Mesendoderm (in vitro differentiated cells): Measurements from ENCODE around the gene EXOC1L.
"Not testable (repeated sequence)": the region's sequence is repeated elsewhere in the genome, so short reads cannot be mapped to it uniquely, and the experiment has no call there.

ENCODE experiments used
- DNase-seq: peaks from one replicate; pipeline ENCODE4 v3.0.0; 2013
- H2AK5ac ChIP-seq: 2 replicates; pipeline ENCODE4 v1.6.1; 2013; ENCODE audit warnings: low read length, inconsistent platforms
- H2BK120ac ChIP-seq: 2 replicates; pipeline ENCODE4 v1.6.1; 2013; ENCODE audit warnings: low read depth, mild to moderate bottlenecking, low read length, moderate library complexity, mixed read lengths
- H2BK15ac ChIP-seq: replicated peaks from 2 replicates; pipeline ENCODE4 v1.6.1; 2013; ENCODE audit warnings: low read depth, mild to moderate bottlenecking, moderate library complexity
- H2BK5ac ChIP-seq: 2 replicates; pipeline ENCODE4 v1.6.1; 2013; ENCODE audit warnings: low read length, inconsistent platforms
- H3K18ac ChIP-seq: 2 replicates; pipeline ENCODE4 v1.6.1; 2013; ENCODE audit warnings: mild to moderate bottlenecking, low read length, mixed read lengths
- H3K23ac ChIP-seq: one replicate; pipeline ENCODE4 v1.6.1; 2013; ENCODE audit warnings: low read length
- H3K27ac ChIP-seq: 2 replicates; pipeline ENCODE4 v1.5.1; 2013; ENCODE audit warnings: low read depth, mild to moderate bottlenecking, inconsistent platforms, low read length, moderate library complexity
- H3K27me3 ChIP-seq: 2 replicates; pipeline ENCODE4 v1.6.1; 2013; ENCODE audit warnings: low read length, control low read depth, mild to moderate bottlenecking, inconsistent platforms; ENCODE audit not compliant: insufficient read depth, poor library complexity
- H3K36me3 ChIP-seq: 2 replicates; pipeline ENCODE4 v1.6.1; 2013; ENCODE audit warnings: low read length, inconsistent platforms; ENCODE audit not compliant: control insufficient read depth, insufficient read depth
- H3K4ac ChIP-seq: one replicate; pipeline ENCODE4 v1.6.1; 2013; ENCODE audit warnings: low read depth, mild to moderate bottlenecking, low read length, moderate library complexity
- H3K4me1 ChIP-seq: 2 replicates; pipeline ENCODE4 v1.6.1; 2013; ENCODE audit warnings: low read depth, low read length, inconsistent platforms; ENCODE audit not compliant: control insufficient read depth
- H3K4me2 ChIP-seq: 2 replicates; pipeline ENCODE4 v1.6.1; 2013; ENCODE audit warnings: low read length
- H3K4me3 ChIP-seq: 2 replicates; pipeline ENCODE4 v1.5.1; 2013; ENCODE audit warnings: mild to moderate bottlenecking, low read length
- H3K56ac ChIP-seq: one replicate; pipeline ENCODE4 v1.6.1; 2013; ENCODE audit warnings: low read length
- H3K79me1 ChIP-seq: 2 replicates; pipeline ENCODE4 v1.6.1; 2013; ENCODE audit warnings: low read length, inconsistent platforms
- H3K79me2 ChIP-seq: 2 replicates; pipeline ENCODE4 v1.6.1; 2013; ENCODE audit warnings: mild to moderate bottlenecking, low read length; ENCODE audit not compliant: control insufficient read depth, insufficient read depth
- H3K9ac ChIP-seq: 2 replicates; pipeline ENCODE4 v1.6.1; 2013; ENCODE audit warnings: low read length, inconsistent platforms
- H4K5ac ChIP-seq: one replicate; pipeline ENCODE4 v1.6.1; 2013; ENCODE audit warnings: low read length
- H4K8ac ChIP-seq: one replicate; pipeline ENCODE4 v1.6.1; 2013; ENCODE audit warnings: low read depth, mild to moderate bottlenecking, control low read depth, low read length, moderate library complexity
- WGBS: extraction: QIAGEN DNeasy Blood & Tissue Kit; methylation state at CpG from one replicate; pipeline ENCODE4 v1.1.7; 2013; ENCODE audit warnings: low lambda C conversion rate, missing lambda C conversion rate; ENCODE audit not compliant: insufficient coverage; ENCODE audit errors: extremely low coverage; 5-methylcytosine and 5-hydroxymethylcytosine counted together

The EXOC1L gene

GRCh38 chr4:55838356-55838755, 18.8 kb downstream of the EXOC1L start:
- Histone ChIP-seq H2AK5ac (no peak overlapping the region), H3K4ac (no peak overlapping the region), H2BK120ac (no peak overlapping the region), H3K9ac (no peak overlapping the region), H3K79me1 (no peaks in the 10 kb centered on the region), H3K36me3 (no peaks in the 10 kb centered on the region), H3K56ac (no peak overlapping the region), H3K4me1 (no peaks in the 10 kb centered on the region), H3K18ac (no peak overlapping the region), H3K27ac (no peak overlapping the region), H4K8ac (no peak overlapping the region), H3K4me3 (no peak overlapping the region), H3K79me2 (no peaks in the 10 kb centered on the region), H3K27me3 (no peaks in the 10 kb centered on the region), H2BK5ac (no peak overlapping the region), H2BK15ac (no peak overlapping the region), H3K23ac (no peak overlapping the region), H4K5ac (no peak overlapping the region), H3K4me2 (no peak overlapping the region)
- DNase-seq = no peak
- WGBS = no CpG with 5 or more reads among the region's 1 CpG

- no peaks in the 10 kb centered on the region for H3K27me3 ChIP-seq
- no peak overlapping the region for H2BK120ac ChIP-seq
- H3K9ac ChIP-seq = no peak overlapping the region
- no peak overlapping the region for H2BK5ac ChIP-seq
- H3K4ac ChIP-seq = no peak overlapping the region
- no peak overlapping the region for H3K23ac ChIP-seq
- H3K79me2 ChIP-seq = no peaks in the 10 kb centered on the region
- no peak overlapping the region for H4K5ac ChIP-seq
- H2AK5ac ChIP-seq = no peak overlapping the region
- no peaks in the 10 kb centered on the region for H3K79me1 ChIP-seq
- no peak overlapping the region for H2BK15ac ChIP-seq
- H3K36me3 ChIP-seq = no peaks in the 10 kb centered on the region
- no peak for DNase-seq
- no peak overlapping the region for H3K18ac ChIP-seq
- H3K56ac ChIP-seq = no peak overlapping the region
- H3K4me3 ChIP-seq = no peak overlapping the region
- no peak overlapping the region for H4K8ac ChIP-seq
- H3K27ac ChIP-seq = no peak overlapping the region
- no peak overlapping the region for H3K4me2 ChIP-seq
- no peaks in the 10 kb centered on the region for H3K4me1 ChIP-seq
These were observed 19.4 kb downstream of the EXOC1L start for GRCh38 chr4:55838952-55839351.

GRCh38 chr4:55840956-55841355, 21.4 kb downstream of the EXOC1L start:
- H3K36me3 ChIP-seq = no peaks in the 10 kb centered on the region
- no peaks in the 10 kb centered on the region for H3K27me3 ChIP-seq
- no peak overlapping the region for H2BK120ac ChIP-seq
- H3K4ac ChIP-seq = no peak overlapping the region
- no peak overlapping the region for H3K9ac ChIP-seq
- H3K18ac ChIP-seq = no peak overlapping the region
- H2BK15ac ChIP-seq = no peak overlapping the region
- H3K79me2 ChIP-seq = no peaks in the 10 kb centered on the region
- H3K4me2 ChIP-seq = no peak overlapping the region
- DNase-seq = no peak
- no peaks in the 10 kb centered on the region for H3K79me1 ChIP-seq
- H3K27ac ChIP-seq = no peak overlapping the region
- H3K4me1 ChIP-seq = no peaks in the 10 kb centered on the region
- H4K8ac ChIP-seq = no peak overlapping the region
- H2BK5ac ChIP-seq = no peak overlapping the region
- H2AK5ac ChIP-seq = no peak overlapping the region
- no peak overlapping the region for H3K23ac ChIP-seq
- H3K56ac ChIP-seq = no peak overlapping the region
- no peak overlapping the region for H3K4me3 ChIP-seq
- H4K5ac ChIP-seq = no peak overlapping the region
- WGBS = no CpG with 5 or more reads among the region's 1 CpG

- not testable (repeated sequence) for H3K23ac ChIP-seq, H4K8ac ChIP-seq, H4K5ac ChIP-seq, H3K79me2 ChIP-seq, H2BK5ac ChIP-seq, H3K4me1 ChIP-seq, H3K79me1 ChIP-seq, H3K27ac ChIP-seq, H3K36me3 ChIP-seq, H3K4me3 ChIP-seq, H3K18ac ChIP-seq, H2BK120ac ChIP-seq, H2AK5ac ChIP-seq, H3K27me3 ChIP-seq, DNase-seq, H3K4me2 ChIP-seq, H3K4ac ChIP-seq, H3K9ac ChIP-seq, H2BK15ac ChIP-seq
- WGBS = no CpG with 5 or more reads among the region's 22 CpGs
- peak overlapping the region; percentile 60 for H3K56ac ChIP-seq
These were observed 22.0 kb downstream of the EXOC1L start for GRCh38 chr4:55841373-55842239.

GRCh38 chr4:55842312-55842711, 22.7 kb downstream of the EXOC1L start:
- not testable (repeated sequence) for H3K4me2 ChIP-seq, H2BK15ac ChIP-seq, H4K5ac ChIP-seq, H3K56ac ChIP-seq, H3K4me1 ChIP-seq, H3K27me3 ChIP-seq, H3K36me3 ChIP-seq, H3K23ac ChIP-seq, H2BK5ac ChIP-seq, H3K4me3 ChIP-seq, H3K18ac ChIP-seq, H4K8ac ChIP-seq, H3K79me1 ChIP-seq, H3K27ac ChIP-seq, DNase-seq, H3K79me2 ChIP-seq, H3K9ac ChIP-seq, H3K4ac ChIP-seq, H2AK5ac ChIP-seq, H2BK120ac ChIP-seq
- WGBS = no CpG with 5 or more reads among the region's 10 CpGs

GRCh38 chr4:55849724-55850123, 30.1 kb downstream of the EXOC1L start:
- H4K8ac ChIP-seq = no peak overlapping the region
- H2BK15ac ChIP-seq = no peak overlapping the region
- no peak overlapping the region for H3K4me3 ChIP-seq
- no peaks in the 10 kb centered on the region for H3K79me2 ChIP-seq
- no peak overlapping the region for H3K4ac ChIP-seq
- H3K36me3 ChIP-seq = no peaks in the 10 kb centered on the region
- DNase-seq = no peak
- no peak overlapping the region for H3K9ac ChIP-seq
- H3K4me2 ChIP-seq = no peak overlapping the region
- no peak overlapping the region for H4K5ac ChIP-seq
- H2BK5ac ChIP-seq = no peak overlapping the region
- WGBS = no CpG with 5 or more reads among the region's 9 CpGs
- no peak overlapping the region for H2BK120ac ChIP-seq
- H3K4me1 ChIP-seq = peaks cover 5% of the 10 kb centered on the region
- no peak overlapping the region for H2AK5ac ChIP-seq
- H3K56ac ChIP-seq = no peak overlapping the region
- no peaks in the 10 kb centered on the region for H3K27me3 ChIP-seq
- no peak overlapping the region for H3K18ac ChIP-seq
- H3K79me1 ChIP-seq = peaks cover 4% of the 10 kb centered on the region
- no peak overlapping the region for H3K23ac ChIP-seq
- H3K27ac ChIP-seq = no peak overlapping the region
